Tibial nerve (tissue), 4 donors: ENCODE data around the gene TMEM100. TPM values are rescaled to one million over a fixed set of nuclear protein-coding genes. Genes with fewer than 3 reads are reported as not detected.

Experiments
- DNase-seq, 2 donors: peaks; one replicate each; pipeline ENCODE4 v3.0.0-alpha.2; 2019; ENCODE audit warnings: low spot score in 2 of 2
- H3K27ac ChIP-seq, 4 donors: fragments of 200-600 bp; sonication (generic) in 3 of 4; one replicate each; pipeline ENCODE4 v1.5.1; 2017 to 2019; ENCODE audit warnings: mild to moderate bottlenecking in 1 of 4
- H3K27me3 ChIP-seq, 2 donors: fragments of 200-600 bp; sonication (generic) in 1 of 2; one replicate each; pipeline versions ENCODE4 v1.5.1 to v1.6.0; 2017 to 2019
- H3K36me3 ChIP-seq, 3 donors: fragments of 200-600 bp; sonication (generic); one replicate each; pipeline ENCODE4 v1.5.1; 2018 to 2019
- H3K4me1 ChIP-seq, 4 donors: fragments of 200-600 bp; sonication (generic) in 3 of 4; one replicate each; pipeline ENCODE4 v1.5.1; 2017 to 2019
- H3K4me3 ChIP-seq, 4 donors: fragments of 200-600 bp; sonication (generic) in 3 of 4; one replicate each; pipeline ENCODE4 v1.5.1; 2017 to 2019; ENCODE audit warnings: mild to moderate bottlenecking in 1 of 4, moderate library complexity in 1 of 4
- H3K9me3 ChIP-seq, 4 donors: fragments of 200-600 bp; sonication (generic) in 3 of 4; one replicate each; pipeline ENCODE4 v1.5.1; 2017 to 2019
- CTCF ChIP-seq, 5 experiments: fragments of 200-600 bp in 3 of 5; fragments of 450-650 bp in 2 of 5; sonication (generic) in 3 of 5; IDR thresholded peaks; one replicate each; pipeline ENCODE4 v1.5.1; 2016 to 2019; ENCODE audit warnings: antibody characterized with exemption in 5 of 5, mild to moderate bottlenecking in 3 of 5, moderate library complexity in 2 of 5
- EP300 ChIP-seq, 2 donors: sonication (generic); formaldehyde crosslinking; IDR thresholded peaks; one replicate each; pipeline ENCODE4 v1.6.1; 2017; ENCODE audit warnings: antibody characterized with exemption in 2 of 2, mild to moderate bottlenecking in 1 of 2
- POLR2A ChIP-seq, 2 donors: fragments of 450-650 bp; IDR thresholded peaks; one replicate each; pipeline ENCODE4 v1.6.1; 2017; ENCODE audit warnings: antibody characterized with exemption in 2 of 2, mild to moderate bottlenecking in 2 of 2, moderate library complexity in 2 of 2
- WGBS, 2 donors: methylation state at CpG; one replicate each; pipeline ENCODE4 v1.1.5; 2018; 5-methylcytosine and 5-hydroxymethylcytosine counted together
- total RNA-seq, 4 donors: library from RNA; depleted of rRNA; stranded (reverse); fragments of >200 nt; gene quantifications; one replicate each; pipeline ENCODE4 v1.1.0, GENCODE V29; 2016

The TMEM100 gene
- total RNA-seq, 4 donors from 2014 or later: 24.3 to 33.4 (median 28.9) TPM

DNA sequence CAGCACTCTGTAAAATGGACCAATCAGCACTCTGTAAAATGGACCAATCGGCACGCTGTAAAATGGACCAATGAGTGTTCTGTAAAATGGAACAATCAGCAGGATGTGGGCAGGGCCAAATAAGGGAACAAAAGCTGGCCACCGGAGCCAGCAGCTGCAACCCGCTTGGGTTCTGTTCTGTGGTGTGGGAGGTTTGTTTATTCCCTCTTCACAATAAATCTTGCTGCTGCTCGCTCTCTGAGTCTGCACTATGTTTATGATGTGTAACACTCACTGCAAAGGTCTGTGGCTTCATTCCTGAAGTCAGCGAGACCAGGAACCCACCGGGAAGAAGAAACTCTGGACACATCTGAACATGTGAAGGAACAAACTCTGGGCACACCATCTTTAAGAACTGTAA, 20.5 kb downstream of the TMEM100 start:
- Histone ChIP-seq H3K4me3 (no peak overlapping the region), H3K36me3 (no peaks in the 10 kb centered on the region), H3K27ac (no peak overlapping the region), H3K27me3 (no peaks in the 10 kb centered on the region), H3K4me1 (peaks cover 0 to 22% (median 0%) of the 10 kb centered on the region in 4 donors), H3K9me3 (no peaks in the 10 kb centered on the region)
- WGBS, 2 donors: 81 to 83% methylated on average over 7 of the region's 7 CpGs
- no peak for DNase-seq
- TF ChIP-seq EP300 (IDR thresholded peaks at IDR 0.05) (no peak), POLR2A (IDR thresholded peaks at IDR 0.05) (no peak), CTCF (IDR thresholded peaks at IDR 0.05) (no peak)

DNA sequence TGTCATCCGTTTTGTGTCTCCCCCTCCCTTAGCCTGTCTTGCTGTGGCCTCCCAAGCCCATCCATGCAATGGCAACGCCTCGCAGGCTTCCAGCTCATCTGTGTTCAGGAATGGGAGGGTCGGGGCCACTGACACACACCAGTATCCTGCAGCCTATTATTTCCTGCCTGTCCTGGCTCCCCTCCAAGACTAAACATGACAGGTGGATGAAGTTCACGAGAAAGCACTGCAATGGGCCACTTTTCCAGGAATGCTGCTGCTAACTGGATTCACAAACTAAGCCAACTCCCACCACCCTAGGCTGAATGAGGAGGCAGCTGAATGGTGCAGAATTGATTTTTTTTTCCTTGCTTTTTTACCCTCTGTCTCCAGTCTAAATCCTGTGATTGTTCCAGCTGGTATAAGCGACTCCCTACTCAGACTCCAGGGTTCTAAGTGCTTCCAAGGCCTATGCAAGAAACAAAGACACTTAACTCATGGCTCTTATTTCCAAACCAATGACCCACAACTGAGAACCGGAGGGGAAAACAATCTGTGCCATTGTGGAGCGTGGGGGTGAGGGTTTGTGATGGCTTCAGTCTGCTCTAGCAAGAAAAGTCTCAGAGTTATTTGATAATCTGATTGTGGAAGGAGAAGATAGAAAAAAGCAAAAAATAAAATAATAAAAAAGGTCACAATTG, 23.3 kb downstream of the TMEM100 start:
- H3K27ac ChIP-seq: peak overlapping the region in 2 of 4 donors; percentile 64 to 82
- no peak for TF ChIP-seq POLR2A (IDR thresholded peaks at IDR 0.05)
- TF ChIP-seq EP300 (IDR thresholded peaks at IDR 0.05): peak in 1 of 2 donors; percentile 37
- DNase-seq: no peak
- WGBS, 2 donors: 36 to 46% methylated on average over 8 of the region's 8 CpGs
- H3K4me3 ChIP-seq: no peak overlapping the region
- H3K36me3 ChIP-seq: no peaks in the 10 kb centered on the region
- H3K9me3 ChIP-seq: no peaks in the 10 kb centered on the region
- H3K27me3 ChIP-seq: no peaks in the 10 kb centered on the region
- peaks cover 0 to 24% (median 3%) of the 10 kb centered on the region in 4 donors for H3K4me1 ChIP-seq

GRCh38 chr17:55694286-55694910, 28.3 kb downstream of the TMEM100 start:
- Histone ChIP-seq H3K4me1 (peaks cover 0 to 53% (median 13%) of the 10 kb centered on the region in 4 donors), H3K27me3 (no peaks in the 10 kb centered on the region), H3K36me3 (no peaks in the 10 kb centered on the region), H3K4me3 (no peak overlapping the region), H3K9me3 (no peaks in the 10 kb centered on the region), H3K27ac (peak overlapping the region in 2 of 4 donors; percentile 38 to 70)
- TF ChIP-seq EP300 (IDR thresholded peaks at IDR 0.05): no peak
- no peak for TF ChIP-seq CTCF (IDR thresholded peaks at IDR 0.05)
- no peak for TF ChIP-seq POLR2A (IDR thresholded peaks at IDR 0.05)
- no peak for DNase-seq
- WGBS, 2 donors: 52 to 55% methylated on average over 5 of the region's 5 CpGs

- DNase-seq: peak in 1 of 2 donors; percentile 16
- Histone ChIP-seq H3K4me3 (no peak overlapping the region), H3K36me3 (no peaks in the 10 kb centered on the region), H3K27me3 (no peaks in the 10 kb centered on the region), H3K27ac (peak overlapping the region in 3 of 4 donors; percentile 38 to 75 (median 42)), H3K9me3 (no peaks in the 10 kb centered on the region), H3K4me1 (peaks cover 0 to 47% (median 13%) of the 10 kb centered on the region in 4 donors)
- TF ChIP-seq POLR2A (IDR thresholded peaks at IDR 0.05) (no peak), EP300 (IDR thresholded peaks at IDR 0.05) (peak in 1 of 2 donors; percentile 48), CTCF (IDR thresholded peaks at IDR 0.05) (no peak)
- 40 to 42% methylated on average over 5 of the region's 5 CpGs for WGBS, 2 donors
Measured at GRCh38 chr17:55693254-55694216, 29.1 kb downstream of the TMEM100 start.

- DNase-seq: no peak
Measured at GRCh38 chr17:55692276-55692675, 30.4 kb downstream of the TMEM100 start.

More at GRCh38 chr17:55692276-55692675, 30.4 kb downstream of the TMEM100 start:
- H3K4me3 ChIP-seq: no peak overlapping the region
- no peaks in the 10 kb centered on the region for H3K27me3 ChIP-seq
- no peaks in the 10 kb centered on the region for H3K9me3 ChIP-seq
- 82 to 83% methylated on average over 2 of the region's 2 CpGs for WGBS, 2 donors
- no peaks in the 10 kb centered on the region for H3K36me3 ChIP-seq
- peaks cover 0 to 46% (median 13%) of the 10 kb centered on the region in 4 donors for H3K4me1 ChIP-seq
- H3K27ac ChIP-seq: peak overlapping the region in 1 of 4 donors; percentile 75
- TF ChIP-seq POLR2A (IDR thresholded peaks at IDR 0.05) (no peak), EP300 (IDR thresholded peaks at IDR 0.05) (no peak), CTCF (IDR thresholded peaks at IDR 0.05) (no peak)
